ENCODE results near the gene ZNF432.

ZNF432 gene

GRCh38 chr19:52022193-52022592 is 26.4 kb downstream of the ZNF432 start:
- no peak for TF ChIP-seq CTCF (conservative IDR thresholded peaks at IDR 0.05)
- H3K27ac ChIP-seq = peak overlapping the region; percentile 100

DNA sequence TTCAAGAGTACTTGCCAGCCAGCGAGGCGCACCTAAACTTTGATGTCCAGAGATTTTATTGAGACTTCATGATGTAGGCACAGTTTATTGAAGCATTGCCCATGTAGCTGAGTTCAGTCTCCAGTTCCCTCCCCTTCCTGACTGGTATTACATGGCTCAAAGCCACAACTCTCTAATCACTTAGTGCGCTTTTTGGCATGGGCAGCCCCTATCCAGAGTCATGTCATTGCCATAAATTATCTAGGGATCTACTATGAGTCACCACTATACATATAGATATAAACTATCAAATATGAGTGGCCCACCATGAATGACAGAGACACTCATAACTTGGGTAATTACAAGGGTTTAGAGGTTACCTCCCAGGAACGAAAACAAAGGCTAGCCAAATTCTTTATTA is 28.1 kb downstream of the ZNF432 start:
- H3K27ac ChIP-seq = peak overlapping the region; percentile 100
- TF ChIP-seq CTCF (conservative IDR thresholded peaks at IDR 0.05) = no peak

GRCh38 chr19:52010674-52011073 is 38.0 kb downstream of the ZNF432 start:
- TF ChIP-seq CTCF (conservative IDR thresholded peaks at IDR 0.05) = no peak

GRCh38 chr19:52007806-52008557 is 40.7 kb downstream of the ZNF432 start, which contains the start of gene ZNF615:
Gene ZNF615, minus strand, starts transcription at chr19:52008211. Its CDS starts 4,500 bp downstream, at chr19:52003711.
- H3K27ac ChIP-seq = peak within 1 kb of the TSS; percentile 92
- no peak for TF ChIP-seq CTCF (conservative IDR thresholded peaks at IDR 0.05)

More at GRCh38 chr19:52010674-52011073, 38.0 kb downstream of the ZNF432 start:
- peak overlapping the region; percentile 38 for H3K27ac ChIP-seq

GRCh38 chr19:52007451-52007805 is 41.2 kb downstream of the ZNF432 start:
- no peak for TF ChIP-seq CTCF (conservative IDR thresholded peaks at IDR 0.05)
- H3K27ac ChIP-seq = peak overlapping the region; percentile 92

- TF ChIP-seq CTCF (conservative IDR thresholded peaks at IDR 0.05) = no peak
These were observed 54.5 kb downstream of the ZNF432 start for GRCh38 chr19:51994048-51994644.

DNA sequence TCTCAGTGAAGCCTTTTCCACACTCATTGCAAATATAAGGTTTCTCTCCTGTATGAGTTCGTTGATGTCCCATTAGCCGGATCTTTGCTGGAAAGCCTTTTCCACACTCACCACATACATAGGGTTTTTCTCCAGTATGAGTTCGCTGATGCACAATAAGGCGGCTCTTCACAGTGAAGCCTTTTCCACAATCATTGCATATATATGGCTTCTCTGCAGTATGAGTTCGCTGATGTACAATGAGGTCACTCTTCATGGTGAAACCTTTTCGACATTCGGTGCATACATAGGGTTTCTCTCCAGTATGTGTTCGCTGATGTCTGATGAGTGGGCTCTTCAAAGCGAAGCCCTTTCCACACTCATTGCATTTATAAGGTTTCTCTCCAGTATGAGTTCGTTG is 55.2 kb downstream of the ZNF432 start:
- no peak overlapping the region for H3K27ac ChIP-seq
- no peak for TF ChIP-seq CTCF (conservative IDR thresholded peaks at IDR 0.05)

More at GRCh38 chr19:51994048-51994644, 54.5 kb downstream of the ZNF432 start:
- H3K27ac ChIP-seq = no peak overlapping the region

Data from VCaP (cell line).